ENCODE data around the gene WDR89. TPM values are rescaled to one million over a fixed set of nuclear protein-coding genes. Genes with fewer than 3 reads are reported as not detected.

The WDR89 gene, protein sequence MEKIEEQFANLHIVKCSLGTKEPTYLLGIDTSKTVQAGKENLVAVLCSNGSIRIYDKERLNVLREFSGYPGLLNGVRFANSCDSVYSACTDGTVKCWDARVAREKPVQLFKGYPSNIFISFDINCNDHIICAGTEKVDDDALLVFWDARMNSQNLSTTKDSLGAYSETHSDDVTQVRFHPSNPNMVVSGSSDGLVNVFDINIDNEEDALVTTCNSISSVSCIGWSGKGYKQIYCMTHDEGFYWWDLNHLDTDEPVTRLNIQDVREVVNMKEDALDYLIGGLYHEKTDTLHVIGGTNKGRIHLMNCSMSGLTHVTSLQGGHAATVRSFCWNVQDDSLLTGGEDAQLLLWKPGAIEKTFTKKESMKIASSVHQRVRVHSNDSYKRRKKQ
- 10 to 100 TPM; 11.9 to 22.5 (median 16.4) TPM for total RNA-seq

- WGBS, 10 experiments = 0 to 13% (median 0%) methylated on average over 2 to 26 of the region's 60 CpGs; no CpG with 5 or more reads in 2 of the 10 experiments
- Histone ChIP-seq H3K4me1 (replicated peaks in 1 of 2) (peaks cover 5 to 7% of the 10 kb centered on the region in 2 donors), H3K27ac (peak within 1 kb of the TSS; percentile 89 to 93), H3K4me3 (peak within 1 kb of the TSS; percentile 60 to 81 (median 66))
- peak; percentile 90 to 94 (median 92) for ATAC-seq (replicated peaks in 6 of 8)
- in situ Hi-C loops (cut with MboI; ENCODE audit: low pct_unique_long_range_greater_than_20kb in 2 of 9, low sequenced_read_pairs in 9 of 9, unreplicated experiment in 9 of 9) = loop anchor here in 1 of 9 experiments (25.0 kb wide), 1 partner anchor 254 kb away; no protein-coding TSS in a partner anchor
Measured at GRCh38 chr14:63641473-63642228, at the start of gene WDR89. Gene WDR89, minus strand, starts transcription at chr14:63641871. Its CDS starts 41,929 bp downstream, at chr14:63599942.

GRCh38 chr14:63689132-63689531 is 47.5 kb upstream of the WDR89 start:
- Histone ChIP-seq H3K4me3 (no peak overlapping the region), H3K4me1 (replicated peaks in 1 of 2) (no peaks in the 10 kb centered on the region), H3K27ac (no peak overlapping the region)
- WGBS, 10 experiments = 67 to 100% (median 92%) methylated on average over 1 to 3 of the region's 3 CpGs; no CpG with 5 or more reads in 3 of the 10 experiments
- in situ Hi-C loops (cut with MboI; ENCODE audit: low pct_unique_long_range_greater_than_20kb in 2 of 9, low sequenced_read_pairs in 9 of 9, unreplicated experiment in 9 of 9) = no loop called here
- no peak for ATAC-seq (replicated peaks in 6 of 8)

- H3K4me3 ChIP-seq = no peak overlapping the region
- no peaks in the 10 kb centered on the region for H3K4me1 ChIP-seq (replicated peaks in 1 of 2)
- no peak overlapping the region for H3K27ac ChIP-seq
- in situ Hi-C loops (cut with MboI; ENCODE audit: low pct_unique_long_range_greater_than_20kb in 2 of 9, low sequenced_read_pairs in 9 of 9, unreplicated experiment in 9 of 9) = no loop called here
- ATAC-seq (replicated peaks in 6 of 8) = no peak
Measured at GRCh38 chr14:63686926-63687325, 45.3 kb upstream of the WDR89 start.

DNA sequence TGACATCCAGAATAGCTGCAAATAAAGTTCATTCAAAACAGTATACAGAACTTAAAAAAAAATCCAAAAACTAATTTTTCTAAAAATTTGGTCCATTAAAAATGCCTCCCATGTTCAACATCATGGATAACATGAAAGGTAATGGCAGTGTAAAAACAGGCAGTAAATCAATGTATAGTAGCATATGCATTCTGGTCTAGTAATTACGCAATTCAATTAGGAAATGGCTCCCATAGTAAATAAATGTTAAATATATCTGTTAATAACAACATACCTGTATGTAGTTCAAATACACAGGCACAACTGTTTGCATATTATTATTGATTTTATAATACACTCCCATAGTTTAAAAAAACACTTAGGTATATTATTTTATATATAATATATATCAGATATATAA is 43.7 kb upstream of the WDR89 start:
- no peak overlapping the region for H3K27ac ChIP-seq
- in situ Hi-C loops (cut with MboI; ENCODE audit: low pct_unique_long_range_greater_than_20kb in 2 of 9, low sequenced_read_pairs in 9 of 9, unreplicated experiment in 9 of 9) = no loop called here
- 70 to 100% (median 100%) methylated on average over 1 of the region's 1 CpG; no CpG with 5 or more reads in 4 of the 10 experiments for WGBS, 10 experiments
- no peak for ATAC-seq (replicated peaks in 6 of 8)
- no peak overlapping the region for H3K4me3 ChIP-seq
- no peaks in the 10 kb centered on the region for H3K4me1 ChIP-seq (replicated peaks in 1 of 2)

DNA sequence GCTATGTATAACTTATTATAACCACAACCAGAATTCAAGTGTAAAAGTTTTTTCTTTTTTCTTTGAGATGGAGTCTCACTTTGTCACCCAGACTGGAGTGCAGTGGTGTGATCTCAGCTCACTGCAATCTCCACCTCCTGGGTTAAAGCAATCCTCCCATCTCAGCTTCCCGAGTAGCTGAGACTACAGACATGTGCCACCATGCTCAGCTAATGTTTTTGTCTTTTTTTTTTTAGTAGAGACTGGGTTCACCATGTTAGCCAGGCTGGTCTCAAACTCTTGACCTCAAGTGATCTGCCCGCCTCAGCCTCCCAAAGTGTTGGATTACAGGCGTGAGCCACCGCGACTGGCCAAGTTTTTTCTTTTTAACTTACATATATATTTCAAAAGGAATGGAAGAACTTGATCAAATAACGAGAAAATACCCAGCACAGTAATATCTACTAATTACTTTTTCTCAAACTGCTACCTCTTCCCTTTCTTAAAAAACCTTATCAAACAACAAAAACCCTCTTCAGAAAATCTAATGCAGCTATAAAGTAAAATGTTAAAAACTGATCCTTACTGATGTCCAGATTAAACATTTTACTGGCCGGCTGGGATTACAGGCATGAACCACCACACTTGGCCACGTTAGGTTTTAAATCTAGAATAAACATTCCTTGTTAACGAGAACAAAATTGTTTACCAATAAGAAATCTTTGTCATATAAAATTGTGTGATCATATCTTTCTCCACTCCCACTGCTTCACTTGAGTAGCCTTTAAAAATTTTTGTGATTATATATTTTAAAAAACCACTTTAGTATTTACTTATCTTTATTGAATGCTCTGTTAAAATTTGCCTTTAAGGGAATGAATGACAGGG is 41.3 kb upstream of the WDR89 start:
- 73 to 100% (median 92%) methylated on average over 2 to 9 of the region's 9 CpGs for WGBS, 10 experiments
- ATAC-seq (replicated peaks in 6 of 8) = no peak
- in situ Hi-C loops (cut with MboI; ENCODE audit: low pct_unique_long_range_greater_than_20kb in 2 of 9, low sequenced_read_pairs in 9 of 9, unreplicated experiment in 9 of 9) = no loop called here
- no peak overlapping the region for H3K4me3 ChIP-seq
- H3K4me1 ChIP-seq (replicated peaks in 1 of 2) = no peaks in the 10 kb centered on the region
- no peak overlapping the region for H3K27ac ChIP-seq

DNA sequence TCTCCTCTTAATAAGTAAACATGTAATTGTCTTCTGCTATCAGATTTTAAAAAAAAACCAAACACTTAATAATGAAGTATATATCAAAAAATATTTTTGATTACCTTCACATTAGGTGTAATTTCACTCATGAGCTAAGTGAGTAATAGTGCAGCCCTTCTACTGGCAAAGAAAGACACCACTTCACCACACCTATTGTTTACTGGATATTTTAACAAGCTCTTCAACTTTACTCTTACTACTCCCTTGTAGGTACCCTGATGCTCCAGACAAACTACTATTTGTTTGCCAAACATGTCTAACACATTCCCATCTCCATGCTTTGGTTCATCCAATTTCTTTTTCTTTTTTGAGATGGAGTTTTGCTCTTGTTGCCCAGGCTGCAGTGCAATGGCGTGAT is 36.9 kb upstream of the WDR89 start:
- Histone ChIP-seq H3K4me1 (replicated peaks in 1 of 2) (no peaks in the 10 kb centered on the region), H3K4me3 (no peak overlapping the region), H3K27ac (no peak overlapping the region)
- in situ Hi-C loops (cut with MboI; ENCODE audit: low pct_unique_long_range_greater_than_20kb in 2 of 9, low sequenced_read_pairs in 9 of 9, unreplicated experiment in 9 of 9) = no loop called here
- ATAC-seq (replicated peaks in 6 of 8) = no peak
- WGBS, 10 experiments = 100% methylated on average over 1 of the region's 1 CpG; no CpG with 5 or more reads in 8 of the 10 experiments

GRCh38 chr14:63677891-63678379 is 36.3 kb upstream of the WDR89 start:
- in situ Hi-C loops (cut with MboI; ENCODE audit: low pct_unique_long_range_greater_than_20kb in 2 of 9, low sequenced_read_pairs in 9 of 9, unreplicated experiment in 9 of 9) = no loop called here
- H3K4me3 ChIP-seq = no peak overlapping the region
- no peaks in the 10 kb centered on the region for H3K4me1 ChIP-seq (replicated peaks in 1 of 2)
- ATAC-seq (replicated peaks in 6 of 8) = peak in 3 of 8 experiments; percentile 98 to 99 (median 99)
- no peak overlapping the region for H3K27ac ChIP-seq
- 67 to 96% (median 82%) methylated on average over 1 to 3 of the region's 3 CpGs; no CpG with 5 or more reads in 1 of the 10 experiments for WGBS, 10 experiments

DNA sequence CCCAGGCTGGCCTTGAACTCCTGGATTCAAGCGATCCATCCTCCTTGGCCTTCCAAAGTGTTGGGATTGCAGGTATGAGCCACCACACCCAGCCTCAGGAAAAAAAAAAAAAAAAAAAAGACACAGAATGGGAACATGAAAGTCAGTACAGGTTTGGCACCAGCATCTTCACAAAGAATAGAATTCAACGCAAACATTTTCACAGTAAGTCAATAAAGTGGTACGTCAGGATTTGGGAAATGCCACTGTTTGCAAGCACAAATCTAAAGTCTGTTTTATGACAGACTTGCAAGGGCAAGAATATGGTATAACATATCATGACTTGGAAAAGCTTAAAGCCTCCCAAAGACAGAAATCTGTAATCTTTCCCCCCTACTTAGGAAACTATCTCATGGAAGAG is 34.9 kb upstream of the WDR89 start:
- in situ Hi-C loops (cut with MboI; ENCODE audit: low pct_unique_long_range_greater_than_20kb in 2 of 9, low sequenced_read_pairs in 9 of 9, unreplicated experiment in 9 of 9) = no loop called here
- Histone ChIP-seq H3K27ac (no peak overlapping the region), H3K4me3 (no peak overlapping the region), H3K4me1 (replicated peaks in 1 of 2) (no peaks in the 10 kb centered on the region)
- ATAC-seq (replicated peaks in 6 of 8) = no peak
- WGBS, 10 experiments = 94 to 100% (median 100%) methylated on average over 1 to 3 of the region's 3 CpGs; no CpG with 5 or more reads in 1 of the 10 experiments

GRCh38 chr14:63673886-63674497 is 32.3 kb upstream of the WDR89 start:
- no peaks in the 10 kb centered on the region for H3K4me1 ChIP-seq (replicated peaks in 1 of 2)
- 65 to 94% (median 87%) methylated on average over 1 to 6 of the region's 7 CpGs for WGBS, 10 experiments
- no peak overlapping the region for H3K4me3 ChIP-seq
- in situ Hi-C loops (cut with MboI; ENCODE audit: low pct_unique_long_range_greater_than_20kb in 2 of 9, low sequenced_read_pairs in 9 of 9, unreplicated experiment in 9 of 9) = no loop called here
- ATAC-seq (replicated peaks in 6 of 8) = no peak
- no peak overlapping the region for H3K27ac ChIP-seq

- Histone ChIP-seq H3K4me1 (replicated peaks in 1 of 2) (no peaks in the 10 kb centered on the region), H3K4me3 (no peak overlapping the region), H3K27ac (no peak overlapping the region)
- WGBS, 10 experiments = 33 to 94% (median 71%) methylated on average over 1 to 4 of the region's 5 CpGs; no CpG with 5 or more reads in 2 of the 10 experiments
- in situ Hi-C loops (cut with MboI; ENCODE audit: low pct_unique_long_range_greater_than_20kb in 2 of 9, low sequenced_read_pairs in 9 of 9, unreplicated experiment in 9 of 9) = no loop called here
- ATAC-seq (replicated peaks in 6 of 8) = no peak
Measured at GRCh38 chr14:63673255-63673654, 31.6 kb upstream of the WDR89 start.

DNA sequence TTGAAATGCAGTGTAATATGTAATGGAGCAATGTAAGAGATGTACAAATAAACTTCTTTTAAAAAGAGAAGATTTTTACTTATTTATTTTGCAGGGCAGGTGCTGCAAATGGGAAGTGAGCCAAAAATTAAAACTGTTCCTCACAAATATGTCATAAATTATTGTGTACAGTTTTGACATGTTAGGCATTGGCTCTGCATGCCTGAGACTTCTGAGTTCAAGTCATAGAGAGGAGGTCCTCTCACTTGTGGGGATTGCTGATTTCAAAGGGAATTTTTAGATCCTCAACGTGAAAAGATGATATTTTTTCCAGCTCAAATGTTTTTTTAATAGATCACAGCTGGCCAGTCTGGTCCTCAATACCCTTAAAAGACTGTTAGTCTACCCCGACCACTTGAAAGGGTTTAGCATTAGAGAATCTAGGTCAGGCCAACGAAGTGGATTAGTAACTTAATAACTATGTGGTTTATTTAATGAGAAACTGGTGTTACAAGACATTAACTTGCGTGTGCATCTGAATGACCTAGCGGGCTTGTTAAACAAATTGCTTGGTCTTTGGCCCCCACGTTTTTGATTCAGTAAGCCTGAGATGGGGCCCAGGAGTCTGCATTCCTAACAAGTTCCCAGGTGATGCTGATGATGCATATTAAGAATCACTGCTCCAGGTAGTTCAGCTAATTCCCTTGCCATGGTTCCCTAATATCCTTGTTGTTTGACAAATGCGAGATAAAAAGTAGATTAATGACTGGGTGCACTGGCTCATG is 30.9 kb upstream of the WDR89 start:
- no peaks in the 10 kb centered on the region for H3K4me1 ChIP-seq (replicated peaks in 1 of 2)
- no peak overlapping the region for H3K4me3 ChIP-seq
- in situ Hi-C loops (cut with MboI; ENCODE audit: low pct_unique_long_range_greater_than_20kb in 2 of 9, low sequenced_read_pairs in 9 of 9, unreplicated experiment in 9 of 9) = no loop called here
- H3K27ac ChIP-seq = no peak overlapping the region
- WGBS, 10 experiments = 10 to 74% (median 55%) methylated on average over 2 to 7 of the region's 7 CpGs
- no peak for ATAC-seq (replicated peaks in 6 of 8)

- ATAC-seq (replicated peaks in 6 of 8) = no peak
- H3K4me3 ChIP-seq = no peak overlapping the region
- H3K27ac ChIP-seq = no peak overlapping the region
- WGBS, 10 experiments = 50 to 100% (median 78%) methylated on average over 1 to 3 of the region's 3 CpGs; no CpG with 5 or more reads in 2 of the 10 experiments
- in situ Hi-C loops (cut with MboI; ENCODE audit: low pct_unique_long_range_greater_than_20kb in 2 of 9, low sequenced_read_pairs in 9 of 9, unreplicated experiment in 9 of 9) = no loop called here
- H3K4me1 ChIP-seq (replicated peaks in 1 of 2) = no peaks in the 10 kb centered on the region
Measured at GRCh38 chr14:63671987-63672386, 30.3 kb upstream of the WDR89 start.
